Endothelial cell (in vitro differentiated cells): Measurements from ENCODE around the gene ENTREP1. TPM values are rescaled to one million over a fixed set of nuclear protein-coding genes. Genes with fewer than 3 reads are reported as not detected.

ENCODE experiments used
- DNase-seq: peaks from one replicate; pipeline ENCODE4 v3.0.0; 2021; ENCODE audit warnings: low spot score
- H3K27ac Mint-ChIP-seq: one replicate; pipeline ENCODE4 v1.8.0; 2021; ENCODE audit warnings: mixed read lengths, inconsistent platforms; ENCODE audit not compliant: unreplicated experiment
- H3K27me3 Mint-ChIP-seq: one replicate; pipeline ENCODE4 v1.8.0; 2021; ENCODE audit warnings: mild to moderate bottlenecking, moderate library complexity, mixed read lengths, inconsistent platforms; ENCODE audit not compliant: unreplicated experiment
- H3K36me3 Mint-ChIP-seq: one replicate; pipeline ENCODE4 v1.8.0; 2021; ENCODE audit warnings: mild to moderate bottlenecking, low read depth, mixed read lengths, inconsistent platforms; ENCODE audit not compliant: unreplicated experiment
- H3K4me1 Mint-ChIP-seq: one replicate; pipeline ENCODE4 v1.8.0; 2021; ENCODE audit warnings: mild to moderate bottlenecking, mixed read lengths, inconsistent platforms; ENCODE audit not compliant: unreplicated experiment
- H3K4me3 Mint-ChIP-seq: one replicate; pipeline ENCODE4 v1.8.0; 2021; ENCODE audit warnings: mild to moderate bottlenecking, mixed read lengths, inconsistent platforms; ENCODE audit not compliant: unreplicated experiment
- H3K9me3 Mint-ChIP-seq: one replicate; pipeline ENCODE4 v1.8.0; 2021; ENCODE audit warnings: mixed read lengths, inconsistent platforms; ENCODE audit not compliant: unreplicated experiment
- total RNA-seq: library from RNA; stranded (reverse); fragmentation: NEBNext Ultra II Directional; extraction: Animal tissue kit (Norgen Biotek cat#: 25700); gene quantifications from one replicate; pipeline ENCODE4 v1.2.1, GENCODE V29; 2021; ENCODE audit not compliant: unreplicated experiment
- TF ChIP-seq, protein P1 (sequence below): fragments of 200-600 bp; sonication (generic); IDR thresholded peaks from one replicate; pipeline ENCODE4 v1.5.0; 2021; ENCODE audit warnings: antibody characterized with exemption; ENCODE audit not compliant: unreplicated experiment

The ENTREP1 gene
- total RNA-seq, 1 donor from 2014 or later, result 11.8 TPM

DNA sequence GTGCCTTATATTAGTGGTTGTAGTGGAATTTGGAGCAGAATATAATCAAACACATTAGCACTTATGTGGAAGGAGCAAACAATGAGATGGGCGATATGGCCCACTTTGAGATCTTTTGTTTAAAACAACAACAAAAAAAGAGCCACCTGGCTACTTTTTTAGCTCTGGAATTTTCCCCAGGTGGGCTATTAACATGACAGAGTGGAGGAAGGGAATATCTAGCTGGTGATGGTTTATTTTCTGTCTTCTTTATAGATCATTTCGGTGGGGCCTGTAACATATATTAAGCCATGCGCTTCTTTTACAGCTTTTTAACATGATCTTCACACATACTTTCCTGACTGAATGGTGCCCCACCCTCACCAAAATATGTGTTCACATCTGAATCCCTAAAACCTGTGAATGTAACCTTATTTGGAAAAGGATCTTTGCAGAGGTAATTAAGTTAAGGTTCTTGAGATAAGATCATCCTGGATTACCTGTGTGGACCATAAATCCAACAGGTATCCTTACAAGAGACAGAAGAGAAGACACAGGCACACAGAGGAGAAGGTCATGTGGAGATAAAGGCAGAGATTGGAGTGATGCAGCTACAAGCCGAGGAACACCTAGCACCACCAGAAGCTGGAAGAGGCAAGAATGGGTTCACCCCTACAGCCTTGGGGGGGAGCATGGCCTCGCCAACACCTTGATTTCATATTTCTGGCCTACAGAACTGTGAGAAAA lies 16.6 kb upstream of the ENTREP1 start:
- no peaks in the 10 kb centered on the region for H3K4me1 Mint-ChIP-seq
- TF ChIP-seq, protein P1, sequence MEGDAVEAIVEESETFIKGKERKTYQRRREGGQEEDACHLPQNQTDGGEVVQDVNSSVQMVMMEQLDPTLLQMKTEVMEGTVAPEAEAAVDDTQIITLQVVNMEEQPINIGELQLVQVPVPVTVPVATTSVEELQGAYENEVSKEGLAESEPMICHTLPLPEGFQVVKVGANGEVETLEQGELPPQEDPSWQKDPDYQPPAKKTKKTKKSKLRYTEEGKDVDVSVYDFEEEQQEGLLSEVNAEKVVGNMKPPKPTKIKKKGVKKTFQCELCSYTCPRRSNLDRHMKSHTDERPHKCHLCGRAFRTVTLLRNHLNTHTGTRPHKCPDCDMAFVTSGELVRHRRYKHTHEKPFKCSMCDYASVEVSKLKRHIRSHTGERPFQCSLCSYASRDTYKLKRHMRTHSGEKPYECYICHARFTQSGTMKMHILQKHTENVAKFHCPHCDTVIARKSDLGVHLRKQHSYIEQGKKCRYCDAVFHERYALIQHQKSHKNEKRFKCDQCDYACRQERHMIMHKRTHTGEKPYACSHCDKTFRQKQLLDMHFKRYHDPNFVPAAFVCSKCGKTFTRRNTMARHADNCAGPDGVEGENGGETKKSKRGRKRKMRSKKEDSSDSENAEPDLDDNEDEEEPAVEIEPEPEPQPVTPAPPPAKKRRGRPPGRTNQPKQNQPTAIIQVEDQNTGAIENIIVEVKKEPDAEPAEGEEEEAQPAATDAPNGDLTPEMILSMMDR, result no peak
- H3K36me3 Mint-ChIP-seq, result peaks cover 11% of the 10 kb centered on the region
- H3K27me3 Mint-ChIP-seq, result no peaks in the 10 kb centered on the region
- no peak for DNase-seq
- peaks cover 13% of the 10 kb centered on the region for H3K9me3 Mint-ChIP-seq
- no peak overlapping the region for H3K4me3 Mint-ChIP-seq
- no peak overlapping the region for H3K27ac Mint-ChIP-seq

DNA sequence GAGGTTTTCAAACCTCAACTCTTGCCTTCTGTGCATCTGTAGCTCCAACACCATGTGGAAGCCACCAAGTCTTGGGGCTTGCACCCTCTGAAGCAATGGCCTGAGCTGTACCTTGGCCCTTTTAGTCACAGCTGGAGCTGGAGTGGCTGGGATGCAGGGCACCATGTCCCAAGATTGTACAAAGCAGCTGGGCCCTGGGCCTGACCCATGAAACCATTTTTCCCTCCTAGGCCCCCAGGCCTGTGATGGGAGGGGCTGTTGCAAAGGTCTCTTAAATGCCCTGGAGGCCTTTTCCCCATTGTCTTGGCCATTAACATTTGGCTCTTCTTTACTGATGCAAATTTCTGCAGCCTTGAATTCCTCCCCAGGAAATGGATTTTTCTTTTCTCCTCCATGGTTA lies 11.8 kb upstream of the ENTREP1 start:
- no peak for DNase-seq
- Mint-ChIP-seq H3K36me3 (peaks cover 18% of the 10 kb centered on the region), H3K27ac (no peak overlapping the region), H3K9me3 (peaks cover 20% of the 10 kb centered on the region), H3K27me3 (no peaks in the 10 kb centered on the region), H3K4me3 (no peak overlapping the region), H3K4me1 (no peaks in the 10 kb centered on the region)
- TF ChIP-seq, protein P1, result no peak

DNA sequence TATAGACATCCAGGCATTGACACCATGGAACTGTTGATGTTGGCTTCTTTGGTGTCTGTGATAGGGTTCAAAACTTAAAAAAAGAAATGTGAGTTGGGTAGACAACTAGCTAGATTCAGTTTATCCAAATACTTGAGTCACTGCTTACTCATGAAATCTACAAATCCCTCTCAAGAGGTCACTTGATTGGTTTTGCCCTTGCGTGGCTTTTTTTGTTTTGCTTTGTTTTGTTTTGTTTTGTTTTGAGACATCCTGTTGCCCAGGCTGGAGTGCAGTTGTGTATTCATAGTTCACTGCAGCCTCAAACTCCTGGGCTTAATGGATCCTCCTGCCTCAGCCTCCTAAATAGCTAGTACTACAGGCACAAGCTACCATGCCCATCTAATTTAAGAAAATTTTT lies 10.5 kb upstream of the ENTREP1 start:
- H3K27ac Mint-ChIP-seq, result no peak overlapping the region
- peaks cover 4% of the 10 kb centered on the region for H3K4me1 Mint-ChIP-seq
- peaks cover 20% of the 10 kb centered on the region for H3K9me3 Mint-ChIP-seq
- H3K36me3 Mint-ChIP-seq, result peaks cover 18% of the 10 kb centered on the region
- H3K4me3 Mint-ChIP-seq, result no peak overlapping the region
- no peak for DNase-seq
- TF ChIP-seq, protein P1, result no peak
- H3K27me3 Mint-ChIP-seq, result no peaks in the 10 kb centered on the region

DNA sequence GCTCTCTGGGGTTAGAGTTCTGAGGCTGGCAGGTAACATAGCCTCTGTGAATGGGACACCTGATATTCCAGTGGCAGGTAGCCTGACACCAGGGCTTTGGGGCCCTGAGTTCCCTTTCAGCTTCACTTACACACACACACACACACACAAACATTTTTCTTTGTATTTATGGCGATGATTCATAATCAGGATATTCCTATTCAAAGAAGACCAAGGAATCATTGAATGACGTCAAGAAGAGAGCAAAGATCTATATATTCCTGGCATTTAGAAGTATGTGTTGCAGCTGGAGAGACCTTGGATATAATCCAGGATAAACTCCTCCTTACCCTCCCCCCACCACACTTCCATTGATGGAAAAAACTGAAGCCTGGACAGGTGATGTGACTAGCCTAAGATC lies 7.9 kb upstream of the ENTREP1 start:
- Mint-ChIP-seq H3K9me3 (peaks cover 12% of the 10 kb centered on the region), H3K4me1 (peaks cover 4% of the 10 kb centered on the region), H3K4me3 (no peak overlapping the region), H3K27ac (no peak overlapping the region), H3K27me3 (peaks cover 2% of the 10 kb centered on the region), H3K36me3 (peaks cover 12% of the 10 kb centered on the region)
- TF ChIP-seq, protein P1, result no peak
- DNase-seq, result no peak

DNA sequence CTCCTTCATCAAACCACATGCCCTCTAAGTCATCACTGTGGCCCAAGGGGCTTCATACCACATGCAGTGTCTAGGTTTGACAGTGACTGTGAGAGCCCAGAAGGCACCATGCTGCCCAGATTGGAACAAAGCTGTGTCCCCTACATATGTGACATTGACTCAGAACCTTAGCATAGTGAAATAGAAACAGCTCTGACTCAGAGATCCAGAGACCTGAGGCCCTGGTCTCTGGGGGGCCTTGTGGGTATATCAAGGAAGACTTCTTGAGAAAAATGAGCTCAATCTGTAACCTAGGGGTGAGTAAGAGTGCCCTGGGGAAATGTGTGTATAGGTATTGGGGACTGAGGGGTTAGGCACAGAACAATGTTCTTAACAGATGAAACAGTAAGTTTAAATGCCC lies 7.1 kb upstream of the ENTREP1 start:
- peaks cover 2% of the 10 kb centered on the region for H3K27me3 Mint-ChIP-seq
- no peak for DNase-seq
- H3K36me3 Mint-ChIP-seq, result peaks cover 7% of the 10 kb centered on the region
- H3K27ac Mint-ChIP-seq, result no peak overlapping the region
- H3K4me1 Mint-ChIP-seq, result peaks cover 4% of the 10 kb centered on the region
- TF ChIP-seq, protein P1, result no peak
- peaks cover 9% of the 10 kb centered on the region for H3K9me3 Mint-ChIP-seq
- H3K4me3 Mint-ChIP-seq, result no peak overlapping the region
